ENCODE data around the gene FHIP1B. TPM values are rescaled to one million over a fixed set of nuclear protein-coding genes. Genes with fewer than 3 reads are reported as not detected.

Gene FHIP1B
- total RNA-seq, 1 donor from 2014 or later = 19.7 TPM

DNA sequence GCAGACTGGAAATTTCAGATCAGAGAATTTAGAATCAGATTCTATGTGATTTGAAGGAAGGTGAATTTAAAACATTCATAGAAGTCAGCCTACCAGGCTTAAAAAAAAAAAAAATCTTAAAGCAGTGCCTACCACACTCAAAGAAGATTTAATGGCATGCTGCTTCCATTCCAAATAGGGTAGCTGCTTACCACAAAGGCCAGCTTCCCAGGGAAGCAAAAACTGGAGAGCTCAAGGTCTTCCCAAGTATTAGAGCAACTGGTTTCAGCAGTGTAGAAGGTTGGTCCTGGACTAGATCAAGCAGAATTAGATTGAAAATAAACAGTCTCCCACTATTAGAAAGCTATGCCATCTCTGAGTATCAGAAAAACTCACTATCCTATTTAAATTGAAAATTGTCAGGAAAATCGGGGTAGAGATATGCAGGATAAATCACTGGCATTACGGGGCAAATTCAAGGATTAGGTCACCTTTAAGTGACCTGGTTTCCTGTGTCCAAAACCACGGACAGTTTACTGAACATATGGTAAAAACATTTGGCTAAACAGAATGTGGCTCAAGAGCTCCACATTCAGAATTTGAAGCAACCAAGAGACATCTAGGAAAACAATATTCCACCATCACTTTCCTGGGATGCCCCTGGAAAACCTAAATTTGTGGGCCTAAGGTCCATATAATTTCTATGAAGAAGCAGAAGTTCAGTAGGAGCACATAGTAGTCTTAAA, 27.8 kb downstream of the FHIP1B start:
- intact Hi-C loops (cut with DNase I) = no loop called here
- no peak for DNase-seq (ENCODE audit: low spot score)

DNA sequence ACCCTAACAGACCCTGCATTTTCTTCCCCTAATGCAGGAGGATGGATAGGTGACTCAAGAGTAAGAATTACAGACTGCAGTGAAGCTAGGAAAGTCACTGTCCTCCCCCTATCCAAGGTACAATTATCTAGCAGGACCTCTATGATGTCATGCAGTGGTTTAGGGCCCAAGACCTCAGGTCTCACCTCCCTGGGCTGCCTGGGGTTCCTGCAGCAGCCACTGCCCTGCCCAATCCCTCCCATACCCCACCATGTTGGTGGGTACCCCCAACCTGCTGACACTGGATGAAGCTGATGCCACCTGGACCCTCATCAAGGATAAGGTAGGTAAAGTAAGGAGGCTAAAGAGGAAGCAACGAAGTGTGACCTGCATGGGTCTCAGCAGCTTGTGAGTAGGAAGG, 29.1 kb downstream of the FHIP1B start, which contains the start of gene C11orf42:
TSS of gene C11orf42 (plus strand) at position 192 of the 400 bp plus-strand sequence. CDS start at position 251, 59 bp downstream.
- intact Hi-C loops (cut with DNase I) = no loop called here
- DNase-seq (ENCODE audit: low spot score) = no peak

DNA sequence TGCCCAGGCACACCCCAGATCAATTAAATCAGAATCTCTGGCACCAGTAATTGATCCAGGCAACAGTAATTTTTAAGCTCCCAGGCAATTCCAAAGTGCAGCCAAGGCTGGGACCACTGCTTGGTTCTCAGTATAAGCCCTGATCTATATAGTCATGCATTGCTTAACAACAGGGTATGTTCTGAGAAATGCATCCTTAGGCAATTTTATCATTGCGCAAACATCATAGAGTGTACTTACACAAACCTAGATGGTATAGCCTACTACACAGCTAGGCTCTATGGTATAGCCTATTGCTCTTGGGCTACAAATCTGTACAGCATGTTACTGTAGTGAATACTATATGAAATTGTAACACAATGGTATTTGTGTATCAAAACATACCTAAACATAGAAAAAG, 29.7 kb downstream of the FHIP1B start:
- intact Hi-C loops (cut with DNase I) = no loop called here
- no peak for DNase-seq (ENCODE audit: low spot score)

DNA sequence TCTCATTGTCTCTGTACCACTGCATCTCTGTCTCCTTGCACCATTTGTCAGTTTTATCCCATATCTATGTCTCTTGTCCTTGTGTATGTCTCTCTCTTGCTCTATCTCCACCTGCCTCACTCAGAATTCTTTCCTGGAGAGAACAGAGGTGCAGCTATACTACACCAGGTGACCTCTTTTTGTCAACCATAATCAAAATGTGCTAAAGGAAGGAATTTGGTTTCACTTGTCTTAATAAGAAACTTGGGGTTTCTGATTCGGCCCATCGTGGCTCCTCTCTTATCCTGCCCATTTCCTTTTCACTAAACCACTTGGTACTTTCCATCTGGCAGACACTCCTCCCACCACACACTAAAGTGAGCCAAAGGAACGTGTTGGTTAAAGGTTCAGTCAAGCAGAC, 31.1 kb downstream of the FHIP1B start:
- intact Hi-C loops (cut with DNase I) = no loop called here
- DNase-seq (ENCODE audit: low spot score) = no peak

DNA sequence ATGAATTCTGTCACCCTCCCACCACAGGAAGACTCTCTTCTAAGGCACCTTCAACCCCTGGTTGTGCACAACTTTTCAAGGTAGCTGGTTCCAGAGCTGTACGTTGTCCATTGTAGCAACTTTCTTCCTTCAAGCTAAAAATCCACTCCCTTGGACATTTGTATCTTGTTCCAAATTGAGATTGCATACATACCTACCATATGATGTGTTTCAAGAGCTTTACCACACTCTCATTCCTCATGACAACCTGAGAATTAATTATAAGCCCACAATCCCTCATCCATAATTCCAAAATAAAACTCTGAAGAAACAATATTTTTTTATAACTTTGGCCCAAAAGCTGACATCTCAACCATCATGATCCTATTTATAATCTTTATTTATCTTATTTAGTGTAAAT, 32.4 kb downstream of the FHIP1B start:
- intact Hi-C loops (cut with DNase I) = no loop called here
- DNase-seq (ENCODE audit: low spot score) = no peak

DNA sequence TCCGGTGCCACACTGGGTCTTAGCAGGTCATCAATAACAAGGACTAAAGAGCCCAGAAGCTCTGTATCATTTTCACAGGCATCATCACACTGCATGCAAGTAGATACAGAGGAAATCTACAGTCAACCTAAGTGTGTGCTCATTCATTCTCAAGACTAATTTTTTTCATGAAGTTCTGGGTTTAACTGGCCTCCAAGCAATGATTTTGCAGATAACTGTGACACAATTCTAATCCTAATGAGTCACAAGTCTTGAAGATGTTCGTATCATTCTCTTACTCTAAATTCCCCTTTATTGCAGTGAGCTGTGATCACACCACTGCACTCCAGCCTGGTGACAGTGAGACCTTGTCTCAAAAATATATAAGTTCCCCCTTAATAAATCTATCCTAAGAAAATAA, 33.0 kb downstream of the FHIP1B start:
- DNase-seq (ENCODE audit: low spot score) = no peak
- intact Hi-C loops (cut with DNase I) = no loop called here

DNA sequence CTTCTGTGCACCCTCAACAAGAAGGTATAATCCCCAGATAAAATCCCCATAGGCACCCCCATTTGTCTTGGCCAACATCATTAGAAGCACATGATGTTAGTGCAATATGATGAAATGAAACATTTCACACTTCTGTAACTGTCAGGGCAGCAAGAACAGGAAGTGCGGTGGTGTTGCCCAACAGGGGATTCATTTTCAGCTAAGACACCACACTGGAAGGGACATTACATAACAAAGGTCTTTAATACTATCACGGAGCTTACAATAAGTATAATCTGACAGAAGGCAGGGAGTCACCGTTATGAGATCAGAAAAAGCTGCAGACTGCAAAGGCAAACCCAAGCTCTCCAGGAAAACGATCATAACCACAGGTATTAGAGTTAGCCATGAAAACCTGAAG, 33.5 kb downstream of the FHIP1B start:
- peak; percentile 90 for DNase-seq (ENCODE audit: low spot score)
- intact Hi-C loops (cut with DNase I) = no loop called here

DNA sequence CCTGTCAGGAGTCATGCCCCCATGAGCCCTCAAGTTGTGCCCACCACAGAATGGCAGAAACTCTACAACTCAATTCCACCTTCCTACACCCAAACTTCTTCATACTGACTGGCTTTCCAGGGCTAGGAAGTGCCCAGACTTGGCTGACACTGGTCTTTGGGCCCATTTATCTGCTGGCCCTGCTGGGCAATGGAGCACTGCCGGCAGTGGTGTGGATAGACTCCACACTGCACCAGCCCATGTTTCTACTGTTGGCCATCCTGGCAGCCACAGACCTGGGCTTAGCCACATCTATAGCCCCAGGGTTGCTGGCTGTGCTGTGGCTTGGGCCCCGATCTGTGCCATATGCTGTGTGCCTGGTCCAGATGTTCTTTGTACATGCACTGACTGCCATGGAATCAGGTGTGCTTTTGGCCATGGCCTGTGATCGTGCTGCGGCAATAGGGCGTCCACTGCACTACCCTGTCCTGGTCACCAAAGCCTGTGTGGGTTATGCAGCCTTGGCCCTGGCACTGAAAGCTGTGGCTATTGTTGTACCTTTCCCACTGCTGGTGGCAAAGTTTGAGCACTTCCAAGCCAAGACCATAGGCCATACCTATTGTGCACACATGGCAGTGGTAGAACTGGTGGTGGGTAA, 35.1 kb downstream of the FHIP1B start, which contains the start of gene OR52W1:
TSS of gene OR52W1 (plus strand) at position 51 of the 637 bp plus-strand sequence. CDS start at position 51, 0 bp downstream.
- intact Hi-C loops (cut with DNase I) = no loop called here
- DNase-seq (ENCODE audit: low spot score) = no peak

DNA sequence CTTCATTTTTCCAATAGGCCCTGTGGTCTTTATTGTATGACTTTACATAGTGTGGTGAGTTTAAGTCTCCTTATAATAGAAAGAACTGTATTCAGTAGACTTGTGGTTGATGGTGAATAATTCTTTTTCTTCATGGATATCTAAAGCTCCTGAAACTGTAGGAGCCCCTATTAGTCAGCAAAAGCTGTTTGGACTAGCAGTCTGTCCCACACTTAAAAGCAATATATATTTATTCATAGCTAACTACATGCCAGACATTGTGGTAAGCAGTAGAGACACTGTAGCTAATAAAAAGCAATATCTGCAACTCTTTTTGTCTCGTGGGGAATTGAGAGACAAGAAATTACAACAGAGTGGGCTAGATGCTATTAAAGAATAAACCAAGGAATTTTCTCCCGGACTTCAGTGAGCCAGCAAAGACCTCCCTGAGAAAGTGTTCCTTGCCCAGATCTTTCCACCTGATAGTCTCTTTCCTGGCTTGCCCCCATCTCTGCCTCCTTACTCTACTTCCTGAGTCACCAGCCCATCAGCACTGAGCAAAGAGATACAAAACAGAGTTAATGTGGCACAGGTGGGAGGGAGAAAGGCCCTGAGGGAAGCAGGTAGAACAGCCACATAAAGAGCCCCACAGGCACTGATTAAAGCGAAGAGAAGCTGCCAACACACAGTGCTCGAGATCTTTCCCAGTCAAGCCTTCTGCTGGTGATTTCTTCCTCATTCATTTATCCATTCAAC, 36.8 kb downstream of the FHIP1B start:
- intact Hi-C loops (cut with DNase I) = no loop called here
- no peak for DNase-seq (ENCODE audit: low spot score)

DNA sequence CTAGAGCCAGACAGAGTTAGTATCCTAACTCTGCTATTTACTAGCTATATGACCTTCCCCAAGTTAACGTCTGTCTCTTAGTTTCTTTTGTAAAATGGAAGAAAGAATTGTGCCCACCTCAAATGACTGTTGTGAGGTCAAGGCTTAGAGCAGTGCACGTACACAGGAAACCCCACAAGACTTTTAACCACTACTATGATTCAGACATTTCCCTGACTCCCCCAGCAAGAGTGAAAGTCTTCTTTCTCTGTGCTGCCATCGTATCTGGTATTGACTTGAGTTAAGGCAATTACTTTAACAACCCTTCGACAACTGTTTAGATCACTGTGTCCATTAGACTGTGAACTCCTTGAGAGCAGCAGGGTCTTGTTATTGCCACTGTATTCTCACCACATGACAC, 38.0 kb downstream of the FHIP1B start:
- no peak for DNase-seq (ENCODE audit: low spot score)
- intact Hi-C loops (cut with DNase I) = no loop called here

DNA sequence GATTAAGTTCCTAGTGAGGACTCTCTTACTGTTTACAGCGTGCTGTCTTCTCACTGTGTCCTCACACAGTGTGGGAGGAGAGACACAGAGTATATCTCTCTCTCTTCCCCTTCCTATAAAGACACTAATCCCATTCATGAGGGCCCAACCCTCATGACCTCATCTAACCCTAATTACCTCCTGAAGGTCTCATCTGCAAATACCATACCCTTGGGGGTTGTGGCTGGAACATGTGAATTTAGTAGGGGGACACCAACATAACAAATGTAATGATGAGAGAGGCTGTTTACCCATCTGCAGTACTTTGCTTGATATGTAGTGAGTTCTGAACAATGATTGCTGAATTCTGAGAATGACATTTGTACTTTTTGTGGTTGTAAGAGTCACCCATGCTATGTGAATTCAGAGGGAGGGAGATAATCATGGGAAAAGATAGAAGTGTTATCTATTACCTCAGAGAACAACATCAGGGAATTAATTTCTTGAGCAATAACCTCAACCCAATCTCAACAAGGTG, 40.3 kb downstream of the FHIP1B start:
- intact Hi-C loops (cut with DNase I) = no loop called here
- DNase-seq (ENCODE audit: low spot score) = no peak

DNA sequence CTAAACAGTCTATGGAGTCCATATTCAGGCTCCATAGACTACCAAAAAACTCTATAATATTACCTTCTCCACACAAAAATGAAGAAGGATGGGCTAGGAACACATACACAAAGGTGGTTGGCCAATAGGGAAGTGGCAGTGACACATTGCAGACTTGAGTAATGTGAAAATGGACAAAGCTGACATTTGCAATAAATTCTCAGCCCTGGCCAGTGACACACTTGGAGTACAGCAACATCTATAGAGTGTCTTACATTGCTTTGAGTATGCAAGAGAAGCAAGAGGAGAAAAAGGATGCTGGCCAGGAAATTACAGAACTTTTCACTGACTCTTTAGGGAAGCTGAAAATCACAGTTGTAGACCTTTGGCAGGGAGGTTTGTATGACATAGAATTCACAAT, 42.7 kb downstream of the FHIP1B start:
- intact Hi-C loops (cut with DNase I) = no loop called here
- DNase-seq (ENCODE audit: low spot score) = no peak

DNA sequence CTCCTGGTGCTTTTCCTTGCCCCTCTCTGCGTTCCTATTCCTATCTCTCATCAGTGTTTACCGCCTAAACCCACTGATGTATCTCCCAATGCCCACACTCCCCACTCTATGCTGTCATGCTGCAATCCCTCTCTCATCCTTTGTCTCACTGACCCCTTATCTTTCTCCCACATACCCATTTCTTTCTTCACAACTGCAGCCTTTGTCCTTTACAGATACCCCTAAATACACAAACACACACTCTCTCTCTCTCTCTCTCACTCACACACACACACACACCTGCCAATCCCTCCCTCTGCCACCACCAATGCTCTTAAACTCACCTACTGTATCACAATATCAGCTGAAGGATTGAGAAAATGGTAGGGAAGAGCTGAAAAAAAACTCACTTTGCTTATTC, 59.0 kb downstream of the FHIP1B start:
- DNase-seq (ENCODE audit: low spot score) = no peak
- intact Hi-C loops (cut with DNase I) = no loop called here

DNA sequence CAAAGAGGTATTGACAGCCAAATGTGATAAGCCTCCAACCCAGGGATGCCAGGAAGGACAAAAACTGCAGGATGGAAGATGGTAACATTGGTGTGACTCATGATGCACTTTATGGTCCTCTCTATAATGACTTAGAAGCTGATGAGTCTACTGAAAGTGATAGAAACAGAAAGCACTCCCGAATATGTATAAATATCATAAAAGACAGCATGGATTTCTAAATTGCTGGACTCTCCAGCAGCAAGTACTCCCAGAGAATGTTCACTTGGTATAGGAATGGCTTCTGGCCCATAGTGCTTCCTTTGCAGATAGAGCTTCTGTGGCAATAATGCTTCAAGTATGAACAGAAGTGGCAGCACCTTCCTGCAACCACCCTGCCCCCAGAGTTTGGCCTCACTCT, 64.2 kb downstream of the FHIP1B start, which contains the start of gene OR52B2:
TSS of gene OR52B2 (minus strand) at position 101 of the 400 bp plus-strand sequence. CDS start at position 101, 0 bp downstream.
- intact Hi-C loops (cut with DNase I) = no loop called here
- DNase-seq (ENCODE audit: low spot score) = no peak

Other genes starting within 250 kb of the FHIP1B start
- not detected for gene OR52L1, start 247.7 kb downstream of the FHIP1B start, total RNA-seq
- not detected for gene OR56A4, start 227.7 kb downstream of the FHIP1B start, total RNA-seq
- gene OR56A1, start 203.9 kb downstream of the FHIP1B start, total RNA-seq = not detected
- gene OR56B4, start 127.0 kb downstream of the FHIP1B start, total RNA-seq = not detected
- gene OR52B2, start 64.3 kb downstream of the FHIP1B start, total RNA-seq = not detected
- not detected for gene OR52W1, start 35.4 kb downstream of the FHIP1B start, total RNA-seq
- not detected for gene C11orf42, start 29.1 kb downstream of the FHIP1B start, total RNA-seq
- gene CNGA4, start 4.5 kb upstream of the FHIP1B start, total RNA-seq = not detected
- gene CCKBR, start 25.2 kb upstream of the FHIP1B start, total RNA-seq = not detected
- 77.6 TPM for gene CAVIN3, start 85.9 kb upstream of the FHIP1B start, total RNA-seq
- 57.8 TPM for gene SMPD1, start 155.8 kb upstream of the FHIP1B start, total RNA-seq
- 72.0 TPM for gene APBB1, start 184.5 kb upstream of the FHIP1B start, total RNA-seq
- 0.27 TPM for gene HPX, start 206.4 kb upstream of the FHIP1B start, total RNA-seq
- 11.7 TPM for gene TRIM3, start 239.3 kb upstream of the FHIP1B start, total RNA-seq
- gene ARFIP2, start 246.7 kb upstream of the FHIP1B start, total RNA-seq = 20.1 TPM
- 21.7 TPM for gene TIMM10B, start 246.9 kb upstream of the FHIP1B start, total RNA-seq

All from cardiac septum (tissue), 1 donor.